OCI-LY3 (cell line): Measurements from ENCODE around the gene SLX9.
"Not testable (repeated sequence)": the region's sequence is repeated elsewhere in the genome, so short reads cannot be mapped to it uniquely, and the experiment has no call there.

Experiments used
- H2AFZ ChIP-seq: fragments of 200-600, 300-600 bp; shearing (Covaris generic); 2 replicates; pipeline ENCODE4 v1.6.0; 2014; ENCODE audit warnings: antibody characterized with exemption, low read depth, low read length
- H3K27ac ChIP-seq: fragments of 200-600, 300-600 bp; sonication (generic); 2 replicates; pipeline ENCODE4 v1.5.1; 2014; ENCODE audit warnings: mild to moderate bottlenecking, low read length, moderate library complexity, mixed read lengths
- H3K27me3 ChIP-seq: fragments of 200-600, 300-600 bp; sonication (generic); 2 replicates; pipeline ENCODE4 v1.6.1; 2014; ENCODE audit warnings: low read depth, low read length, mixed read lengths
- H3K36me3 ChIP-seq: fragments of 200-600, 300-600 bp; sonication (generic); replicated peaks from 2 replicates; pipeline ENCODE3; 2014; ENCODE audit warnings: low read depth, low read length, mixed read lengths
- H3K4me1 ChIP-seq: fragments of 300-600, 200-600 bp; sonication (generic); 2 replicates; pipeline ENCODE4 v1.6.1; 2014; ENCODE audit warnings: low read length, mixed read lengths
- H3K4me2 ChIP-seq: fragments of 200-600, 300-600 bp; sonication (generic); 2 replicates; pipeline ENCODE4 v1.6.1; 2014; ENCODE audit warnings: low read length, mixed read lengths
- H3K4me3 ChIP-seq: fragments of 300-600, 200-600 bp; sonication (generic); 2 replicates; pipeline ENCODE4 v1.5.1; 2014; ENCODE audit warnings: antibody characterized with exemption, mild to moderate bottlenecking, low read length, moderate library complexity
- H3K79me2 ChIP-seq: fragments of 300-600, 200-600 bp; shearing (Covaris generic); 2 replicates; pipeline ENCODE4 v1.6.1; 2014; ENCODE audit warnings: mild to moderate bottlenecking, low read length, mixed read lengths
- H3K9ac ChIP-seq: fragments of 300-600, 200-600 bp; shearing (Covaris generic); 2 replicates; pipeline ENCODE4 v1.6.0; 2014; ENCODE audit warnings: mild to moderate bottlenecking, low read length, moderate library complexity
- H3K9me3 ChIP-seq: fragments of 200-600, 300-600 bp; shearing (Covaris generic); 2 replicates; pipeline ENCODE4 v1.6.1; 2014; ENCODE audit warnings: low read length, mixed read lengths; ENCODE audit not compliant: insufficient read depth
- H4K20me1 ChIP-seq: fragments of 200-600, 300-600 bp; sonication (generic); 2 replicates; pipeline ENCODE4 v1.6.1; 2016; ENCODE audit warnings: low read length, mixed read lengths; ENCODE audit not compliant: insufficient read depth
- EZH2phosphoT487 ChIP-seq: fragments of 200-600 bp; shearing (Covaris generic); IDR thresholded peaks from 2 replicates; pipeline ENCODE4 v1.6.1; 2018; ENCODE audit warnings: antibody characterized with exemption, mixed run types, low read depth
- TF ChIP-seq, protein P1 (sequence below): fragments of 200-600, 300-600 bp; sonication (generic); IDR thresholded peaks from 2 replicates; pipeline ENCODE4 v1.5.1; 2014; ENCODE audit warnings: antibody characterized with exemption, low read length, low read depth

Gene SLX9

DNA sequence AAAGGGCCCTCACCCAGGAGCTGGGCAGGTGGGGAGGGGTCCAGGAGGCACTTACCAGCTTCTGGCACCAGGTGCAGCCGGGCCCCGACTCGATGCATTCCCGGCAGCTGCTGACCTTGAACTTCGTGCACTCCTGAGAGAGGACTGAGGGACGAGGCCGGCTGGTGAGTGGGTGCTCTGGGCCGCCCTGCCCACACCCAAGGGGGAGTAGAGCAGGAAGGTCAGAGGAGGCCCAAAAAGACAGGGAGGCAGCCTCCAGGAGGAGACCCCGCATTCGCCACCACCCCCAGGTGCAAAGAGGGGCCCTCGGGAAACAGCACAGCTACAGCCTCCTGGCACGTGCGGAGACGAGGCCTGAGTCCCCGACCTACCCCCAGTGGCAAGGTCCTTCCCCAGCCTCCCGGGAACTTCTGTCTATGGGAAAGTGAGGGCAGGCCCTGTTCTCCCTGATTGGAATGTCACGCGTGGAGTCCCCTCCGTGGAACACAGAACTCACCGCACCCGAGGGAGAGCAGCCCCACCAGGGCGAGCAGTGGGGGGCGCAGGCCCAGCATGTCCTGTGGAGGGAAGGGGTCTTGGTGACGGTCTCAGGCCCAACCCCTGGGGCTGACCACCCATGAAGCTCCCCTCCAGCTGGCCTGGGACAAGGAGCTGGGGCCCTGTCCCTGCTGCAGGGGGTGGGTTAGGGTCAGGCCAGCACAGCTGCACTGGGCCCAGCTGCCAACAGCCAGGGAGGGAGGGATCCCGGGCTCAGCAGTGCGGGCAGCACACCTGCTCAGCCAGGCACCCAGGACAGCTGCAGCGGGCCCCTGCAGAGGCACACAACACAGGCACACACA is 29.4 kb upstream of the SLX9 start:
- Histone ChIP-seq H3K4me2 (no peak overlapping the region), H3K27me3 (no peaks in the 10 kb centered on the region), H3K4me3 (no peak overlapping the region)

DNA sequence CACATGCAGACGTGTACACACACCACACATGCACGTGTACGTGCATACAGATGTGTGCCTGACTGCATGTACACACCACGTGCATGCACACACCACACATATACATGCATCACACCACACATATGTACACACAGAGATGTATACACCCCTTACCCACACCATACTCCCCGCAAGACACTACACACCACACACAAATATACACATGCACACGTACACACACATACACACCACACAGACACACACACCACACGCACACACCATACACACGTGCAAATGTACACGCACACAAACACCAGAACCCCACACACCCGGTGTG is 28.8 kb upstream of the SLX9 start:
- Histone ChIP-seq H3K9me3 (no peaks in the 10 kb centered on the region), H3K9ac (no peak overlapping the region), H3K27ac (no peak overlapping the region), H3K4me2 (no peak overlapping the region), H3K4me3 (no peak overlapping the region), H3K79me2 (no peaks in the 10 kb centered on the region), H3K4me1 (no peaks in the 10 kb centered on the region), H3K36me3 (no peaks in the 10 kb centered on the region), H4K20me1 (no peaks in the 10 kb centered on the region), H3K27me3 (no peaks in the 10 kb centered on the region), H2AFZ (no peak overlapping the region; the same call in 1 of the 2 replicates)
- TF ChIP-seq, protein P1, sequence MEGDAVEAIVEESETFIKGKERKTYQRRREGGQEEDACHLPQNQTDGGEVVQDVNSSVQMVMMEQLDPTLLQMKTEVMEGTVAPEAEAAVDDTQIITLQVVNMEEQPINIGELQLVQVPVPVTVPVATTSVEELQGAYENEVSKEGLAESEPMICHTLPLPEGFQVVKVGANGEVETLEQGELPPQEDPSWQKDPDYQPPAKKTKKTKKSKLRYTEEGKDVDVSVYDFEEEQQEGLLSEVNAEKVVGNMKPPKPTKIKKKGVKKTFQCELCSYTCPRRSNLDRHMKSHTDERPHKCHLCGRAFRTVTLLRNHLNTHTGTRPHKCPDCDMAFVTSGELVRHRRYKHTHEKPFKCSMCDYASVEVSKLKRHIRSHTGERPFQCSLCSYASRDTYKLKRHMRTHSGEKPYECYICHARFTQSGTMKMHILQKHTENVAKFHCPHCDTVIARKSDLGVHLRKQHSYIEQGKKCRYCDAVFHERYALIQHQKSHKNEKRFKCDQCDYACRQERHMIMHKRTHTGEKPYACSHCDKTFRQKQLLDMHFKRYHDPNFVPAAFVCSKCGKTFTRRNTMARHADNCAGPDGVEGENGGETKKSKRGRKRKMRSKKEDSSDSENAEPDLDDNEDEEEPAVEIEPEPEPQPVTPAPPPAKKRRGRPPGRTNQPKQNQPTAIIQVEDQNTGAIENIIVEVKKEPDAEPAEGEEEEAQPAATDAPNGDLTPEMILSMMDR: no peak
- TF ChIP-seq EZH2phosphoT487: no peak

More for the DNA sequence above, 29.4 kb upstream of the SLX9 start:
- TF ChIP-seq EZH2phosphoT487: no peak
- TF ChIP-seq, protein P1: no peak
- H3K9ac ChIP-seq: no peak overlapping the region
- H3K4me1 ChIP-seq: no peaks in the 10 kb centered on the region
- no peaks in the 10 kb centered on the region for H4K20me1 ChIP-seq
- H3K27ac ChIP-seq: no peak overlapping the region
- no peaks in the 10 kb centered on the region for H3K9me3 ChIP-seq
- no peaks in the 10 kb centered on the region for H3K36me3 ChIP-seq
- no peak overlapping the region for H2AFZ ChIP-seq
- H3K79me2 ChIP-seq: no peaks in the 10 kb centered on the region

DNA sequence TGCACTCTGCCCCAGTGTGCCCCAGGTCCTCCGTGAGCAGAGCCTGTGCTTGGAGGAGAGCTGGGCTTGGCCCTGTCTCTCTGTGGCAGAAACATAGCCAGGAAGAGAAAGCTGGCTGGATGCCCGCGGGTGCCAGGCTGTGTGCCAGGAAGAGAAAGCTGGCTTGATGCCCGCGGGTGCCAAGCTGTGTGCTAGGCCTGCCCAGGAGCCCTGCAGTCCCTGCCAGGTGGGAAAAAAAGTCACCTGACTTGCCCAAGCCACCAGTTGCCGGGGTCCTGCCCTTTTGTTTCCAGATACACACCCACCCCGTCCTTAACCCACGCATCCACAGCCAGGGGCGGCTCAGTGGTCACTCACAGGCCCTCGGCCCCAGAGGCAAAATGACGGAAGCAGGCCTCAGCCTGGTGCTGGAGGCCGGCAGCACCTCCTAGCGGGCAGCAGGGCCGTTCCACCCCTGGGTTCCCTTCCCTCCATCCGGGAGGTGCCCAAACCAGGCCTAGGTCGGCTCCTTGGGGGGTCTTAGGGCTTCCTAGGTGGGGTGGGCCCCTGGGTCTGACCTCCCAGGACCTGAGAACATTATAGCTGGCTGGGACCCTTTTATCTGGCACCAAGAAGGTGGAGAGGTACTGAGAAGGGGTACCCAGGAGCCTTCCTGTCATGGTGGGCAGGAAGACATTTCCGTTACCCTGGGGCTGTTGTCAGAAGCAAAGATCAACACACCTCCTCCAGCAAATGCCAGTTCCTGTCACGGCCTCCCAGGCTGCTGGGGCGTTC is 28.3 kb upstream of the SLX9 start:
- TF ChIP-seq, protein P1: peak; percentile 34
- no peak for TF ChIP-seq EZH2phosphoT487
- H3K4me2 ChIP-seq: no peak overlapping the region
- H4K20me1 ChIP-seq: no peaks in the 10 kb centered on the region
- no peak overlapping the region; the same call in 1 of the 2 replicates for H2AFZ ChIP-seq
- H3K4me1 ChIP-seq: no peaks in the 10 kb centered on the region
- H3K79me2 ChIP-seq: no peaks in the 10 kb centered on the region
- H3K4me3 ChIP-seq: no peak overlapping the region
- no peak overlapping the region for H3K27ac ChIP-seq
- no peaks in the 10 kb centered on the region for H3K27me3 ChIP-seq
- H3K36me3 ChIP-seq: no peaks in the 10 kb centered on the region
- H3K9ac ChIP-seq: no peak overlapping the region
- H3K9me3 ChIP-seq: no peaks in the 10 kb centered on the region

DNA sequence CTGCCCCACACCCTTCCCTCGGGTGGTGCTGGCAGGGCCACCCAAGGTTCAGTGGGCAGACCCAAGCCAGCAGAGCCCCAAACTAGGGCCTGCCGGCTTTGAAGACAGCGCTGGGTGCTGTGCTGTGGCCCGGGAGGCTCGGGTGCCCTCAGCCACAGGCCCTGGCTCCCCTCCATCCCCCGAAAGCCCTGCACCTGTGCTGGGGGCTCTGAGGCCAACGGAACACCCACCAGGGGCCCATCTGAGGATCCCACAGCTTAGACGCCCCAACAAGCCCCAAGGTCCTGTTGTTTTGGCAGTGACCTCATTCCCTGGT is 27.7 kb upstream of the SLX9 start:
- Histone ChIP-seq H2AFZ (no peak overlapping the region), H3K4me1 (no peaks in the 10 kb centered on the region), H4K20me1 (no peaks in the 10 kb centered on the region), H3K79me2 (no peaks in the 10 kb centered on the region), H3K9ac (no peak overlapping the region), H3K4me3 (no peak overlapping the region), H3K9me3 (no peaks in the 10 kb centered on the region), H3K4me2 (no peak overlapping the region), H3K36me3 (no peaks in the 10 kb centered on the region), H3K27me3 (no peaks in the 10 kb centered on the region), H3K27ac (no peak overlapping the region)
- no peak for TF ChIP-seq EZH2phosphoT487
- TF ChIP-seq, protein P1: no peak

DNA sequence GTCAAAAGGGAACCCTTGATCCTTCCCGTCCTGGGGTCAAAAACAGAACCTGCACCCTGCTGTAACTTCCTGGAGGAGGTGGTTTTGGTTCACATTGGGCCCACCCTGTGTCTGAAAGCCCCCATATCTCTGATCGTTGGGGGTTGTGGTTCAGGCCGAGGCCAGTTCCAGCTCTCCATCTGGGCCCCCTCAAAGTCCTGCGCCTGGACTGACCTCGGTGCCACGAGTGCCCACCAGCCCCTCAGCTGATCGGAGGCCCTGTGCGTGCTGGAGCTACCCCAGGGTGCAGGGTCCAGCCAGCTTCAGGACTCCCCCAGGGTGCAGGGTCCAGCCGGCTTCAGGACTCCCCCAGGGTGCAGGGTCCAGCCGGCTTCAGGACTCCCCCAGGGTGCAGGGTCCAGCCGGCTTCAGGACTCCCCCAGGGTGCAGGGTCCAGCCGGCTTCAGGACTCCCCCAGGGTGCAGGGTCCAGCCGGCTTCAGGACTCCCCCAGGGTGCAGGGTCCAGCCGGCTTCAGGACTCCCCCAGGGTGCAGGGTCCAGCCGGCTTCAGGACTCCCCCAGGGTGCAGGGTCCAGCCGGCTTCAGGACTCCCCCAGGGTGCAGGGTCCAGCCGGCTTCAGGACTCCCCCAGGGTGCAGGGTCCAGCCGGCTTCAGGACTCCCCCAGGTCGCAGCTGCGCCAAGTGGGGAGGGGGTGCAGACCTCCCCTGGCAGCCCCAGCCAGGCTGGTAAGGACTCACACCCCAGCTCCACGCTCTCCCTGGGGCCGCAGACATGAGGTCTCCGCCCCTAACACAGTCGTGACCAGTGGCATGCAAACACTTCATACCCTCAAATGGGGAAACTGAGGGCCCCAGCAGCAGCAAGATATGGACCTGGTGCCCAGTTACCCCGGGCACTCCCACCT is 27.1 kb upstream of the SLX9 start:
- H3K36me3 ChIP-seq, H3K4me2 ChIP-seq, H3K27me3 ChIP-seq, H3K4me1 ChIP-seq, H3K9me3 ChIP-seq, H3K79me2 ChIP-seq, H3K9ac ChIP-seq, H2AFZ ChIP-seq, H3K27ac ChIP-seq, H4K20me1 ChIP-seq, H3K4me3 ChIP-seq: not testable (repeated sequence)
